Gastroesophageal sphincter (tissue), 3 donors: Measurements from ENCODE around the gene LRRC15.

Source experiments
- POLR2A ChIP-seq, 2 donors: fragments of 450-650 bp; IDR thresholded peaks; one replicate each; pipeline ENCODE4 v1.6.1; 2017; ENCODE audit warnings: antibody characterized with exemption in 2 of 2, mild to moderate bottlenecking in 2 of 2, moderate library complexity in 1 of 2
- POLR2AphosphoS5 ChIP-seq: sonication (generic); formaldehyde crosslinking; IDR thresholded peaks from one replicate; pipeline ENCODE4 v1.6.1; 2017; ENCODE audit warnings: antibody characterized with exemption
- TF ChIP-seq, protein P1 (sequence below), 4 experiments: fragments of 200-600 bp in 2 of 4; fragments of 450-650 bp in 2 of 4; sonication (generic) in 1 of 4; IDR thresholded peaks; one replicate each; pipeline ENCODE4 v1.5.1; 2017 to 2019; ENCODE audit warnings: antibody characterized with exemption in 4 of 4, mild to moderate bottlenecking in 2 of 4, moderate library complexity in 2 of 4

GRCh38 chr3:194389269-194389668 is 19.7 kb upstream of the LRRC15 start:
- TF ChIP-seq, protein P1, sequence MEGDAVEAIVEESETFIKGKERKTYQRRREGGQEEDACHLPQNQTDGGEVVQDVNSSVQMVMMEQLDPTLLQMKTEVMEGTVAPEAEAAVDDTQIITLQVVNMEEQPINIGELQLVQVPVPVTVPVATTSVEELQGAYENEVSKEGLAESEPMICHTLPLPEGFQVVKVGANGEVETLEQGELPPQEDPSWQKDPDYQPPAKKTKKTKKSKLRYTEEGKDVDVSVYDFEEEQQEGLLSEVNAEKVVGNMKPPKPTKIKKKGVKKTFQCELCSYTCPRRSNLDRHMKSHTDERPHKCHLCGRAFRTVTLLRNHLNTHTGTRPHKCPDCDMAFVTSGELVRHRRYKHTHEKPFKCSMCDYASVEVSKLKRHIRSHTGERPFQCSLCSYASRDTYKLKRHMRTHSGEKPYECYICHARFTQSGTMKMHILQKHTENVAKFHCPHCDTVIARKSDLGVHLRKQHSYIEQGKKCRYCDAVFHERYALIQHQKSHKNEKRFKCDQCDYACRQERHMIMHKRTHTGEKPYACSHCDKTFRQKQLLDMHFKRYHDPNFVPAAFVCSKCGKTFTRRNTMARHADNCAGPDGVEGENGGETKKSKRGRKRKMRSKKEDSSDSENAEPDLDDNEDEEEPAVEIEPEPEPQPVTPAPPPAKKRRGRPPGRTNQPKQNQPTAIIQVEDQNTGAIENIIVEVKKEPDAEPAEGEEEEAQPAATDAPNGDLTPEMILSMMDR (IDR thresholded peaks at IDR 0.05): no peak
- no peak for TF ChIP-seq POLR2AphosphoS5
- no peak for TF ChIP-seq POLR2A (IDR thresholded peaks at IDR 0.05)
